HUES64 (cell line): Measurements from ENCODE around the gene PAPPA2.

Experiments
- H3K27ac ChIP-seq: 2 replicates; pipeline ENCODE4 v1.7.0; 2013; ENCODE audit warnings: low read depth, low read length, inconsistent platforms
- H3K27me3 ChIP-seq: 2 replicates; pipeline ENCODE4 v1.6.1; 2013; ENCODE audit warnings: mild to moderate bottlenecking, low read length; ENCODE audit not compliant: insufficient read depth
- H3K36me3 ChIP-seq: 2 replicates; pipeline ENCODE4 v1.6.1; 2013; ENCODE audit warnings: mild to moderate bottlenecking, low read length; ENCODE audit not compliant: insufficient read depth
- H3K4me1 ChIP-seq: 2 replicates; pipeline ENCODE4 v1.6.1; 2013; ENCODE audit warnings: mild to moderate bottlenecking, low read length, moderate library complexity; ENCODE audit not compliant: insufficient read depth
- H3K4me3 ChIP-seq: 2 replicates; pipeline ENCODE4 v1.5.1; 2013; ENCODE audit warnings: mild to moderate bottlenecking, low read length, moderate library complexity
- H3K9ac ChIP-seq: 2 replicates; pipeline ENCODE4 v1.6.1; 2013; ENCODE audit warnings: mild to moderate bottlenecking, low read depth, low read length
- H3K9me3 ChIP-seq: 2 replicates; pipeline ENCODE4 v1.6.1; 2013; ENCODE audit warnings: low read depth, low read length; ENCODE audit not compliant: insufficient read depth
- WGBS: fragments of 150-250, 120-280 bp; methylation state at CpG from one replicate; pipeline ENCODE4 v1.1.7; 2013; ENCODE audit warnings: missing lambda C conversion rate; 5-methylcytosine and 5-hydroxymethylcytosine counted together

The PAPPA2 gene

DNA sequence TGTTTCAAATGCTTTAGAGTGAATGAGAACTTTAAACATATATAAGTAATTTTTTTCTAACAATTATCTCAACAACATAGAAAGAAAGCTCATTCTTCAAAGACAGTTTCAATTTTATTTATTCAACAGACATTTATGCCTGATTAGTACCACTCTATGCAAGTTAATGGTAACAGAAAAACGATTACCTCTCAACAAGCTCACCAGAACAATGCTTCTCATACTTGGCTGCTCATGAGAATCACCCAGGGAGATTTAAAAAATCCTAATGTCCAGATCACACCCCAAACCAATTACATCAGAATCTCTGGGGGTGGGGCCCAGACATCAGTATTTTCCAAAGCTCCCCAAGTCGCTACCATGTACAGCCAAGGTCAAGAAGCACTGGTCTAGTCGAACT lies 312.4 kb downstream of the PAPPA2 start:
- H3K27ac ChIP-seq: no peak overlapping the region
- WGBS: 95% methylated on average over 3 of the region's 3 CpGs

DNA sequence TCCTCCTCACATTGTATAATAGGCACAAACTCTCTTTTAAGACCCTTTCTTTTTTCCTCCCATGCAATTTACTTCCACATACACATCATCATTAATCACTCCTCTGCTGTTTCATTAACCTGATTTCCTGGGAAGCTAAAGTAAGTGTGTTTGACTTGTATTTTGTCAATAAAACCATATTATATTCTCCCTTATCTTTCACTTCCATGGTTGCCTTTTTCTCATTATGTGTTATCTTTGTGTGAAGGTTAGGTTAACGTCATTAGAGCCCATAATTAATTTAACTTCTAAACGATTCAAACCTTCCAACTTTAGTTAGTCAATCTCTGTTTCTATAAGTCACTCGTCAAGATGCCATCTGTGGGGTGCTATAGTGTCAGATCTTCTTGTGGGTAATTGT lies 313.0 kb downstream of the PAPPA2 start:
- 100% methylated on average over 1 of the region's 3 CpGs for WGBS
- Histone ChIP-seq H3K4me1 (no peaks in the 10 kb centered on the region), H3K36me3 (no peaks in the 10 kb centered on the region), H3K27me3 (no peaks in the 10 kb centered on the region), H3K4me3 (no peak overlapping the region), H3K27ac (no peak overlapping the region), H3K9ac (no peak overlapping the region), H3K9me3 (no peaks in the 10 kb centered on the region)

More for the DNA sequence above, 312.4 kb downstream of the PAPPA2 start:
- no peaks in the 10 kb centered on the region for H3K27me3 ChIP-seq
- H3K36me3 ChIP-seq: no peaks in the 10 kb centered on the region
- no peak overlapping the region for H3K9ac ChIP-seq
- H3K4me3 ChIP-seq: no peak overlapping the region
- H3K9me3 ChIP-seq: no peaks in the 10 kb centered on the region
- no peaks in the 10 kb centered on the region for H3K4me1 ChIP-seq

DNA sequence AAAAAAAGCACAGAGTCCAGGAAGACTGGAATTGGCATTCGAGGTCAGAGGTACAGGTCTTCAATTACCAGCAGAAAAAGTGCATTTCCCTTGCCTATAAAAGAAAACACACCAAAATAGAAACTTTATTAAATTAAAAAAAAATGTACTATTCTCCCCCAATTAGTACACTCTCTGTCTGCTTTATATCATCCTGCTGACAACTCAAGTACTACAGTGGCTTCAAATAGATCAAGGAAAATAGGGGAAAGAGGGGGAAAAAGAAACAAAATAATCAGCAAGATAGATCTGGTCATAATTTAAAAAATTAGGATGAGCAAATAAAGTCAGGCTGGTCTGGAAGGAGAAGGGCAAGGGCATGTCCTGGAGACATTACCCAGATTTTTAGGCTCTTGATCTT lies 315.1 kb downstream of the PAPPA2 start:
- no peak overlapping the region for H3K9ac ChIP-seq
- no peak overlapping the region for H3K27ac ChIP-seq
- no peaks in the 10 kb centered on the region for H3K4me1 ChIP-seq
- H3K4me3 ChIP-seq: no peak overlapping the region
- no peaks in the 10 kb centered on the region for H3K9me3 ChIP-seq
- 83% methylated on average over 1 of the region's 1 CpG for WGBS
- H3K27me3 ChIP-seq: no peaks in the 10 kb centered on the region
- no peaks in the 10 kb centered on the region for H3K36me3 ChIP-seq

DNA sequence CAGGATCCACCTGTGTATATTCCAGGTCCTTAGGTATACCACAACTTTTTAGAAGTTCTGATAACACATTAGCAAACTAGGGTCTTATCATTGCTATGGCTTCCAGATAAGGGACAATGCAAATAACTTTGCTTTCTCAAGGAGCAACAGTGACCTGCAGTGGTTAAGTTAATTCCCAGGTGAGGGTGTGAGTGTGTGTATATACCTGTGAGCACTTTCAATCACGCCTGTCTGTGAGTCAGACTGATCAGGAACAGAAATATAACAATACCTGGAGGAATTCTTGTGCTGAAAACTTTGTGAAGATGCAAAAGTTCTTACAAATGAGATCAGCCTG lies 317.0 kb downstream of the PAPPA2 start:
- Histone ChIP-seq H3K9ac (no peak overlapping the region), H3K27ac (no peak overlapping the region), H3K4me3 (no peak overlapping the region), H3K27me3 (no peaks in the 10 kb centered on the region), H3K9me3 (no peaks in the 10 kb centered on the region), H3K4me1 (no peaks in the 10 kb centered on the region), H3K36me3 (no peaks in the 10 kb centered on the region)
- 85% methylated on average over 1 of the region's 1 CpG for WGBS

DNA sequence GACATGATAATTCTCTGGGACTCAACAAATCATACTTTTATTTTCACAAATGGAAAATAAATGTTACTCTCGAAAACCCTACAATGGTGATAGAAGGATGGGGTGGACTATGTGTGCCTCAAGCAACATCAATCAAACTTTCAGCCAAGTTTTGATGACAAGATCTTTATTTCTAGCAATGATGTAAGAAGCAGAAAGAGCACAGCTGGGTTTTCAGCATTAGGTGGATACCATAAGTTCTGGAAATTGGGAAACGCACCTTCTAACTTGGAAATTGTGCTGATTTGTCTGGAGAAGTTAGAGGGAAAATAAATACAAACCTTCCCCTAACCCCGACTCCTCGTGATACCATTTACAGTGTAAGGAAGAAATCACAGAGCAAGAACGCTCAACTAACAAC lies 320.3 kb downstream of the PAPPA2 start:
- Histone ChIP-seq H3K36me3 (no peaks in the 10 kb centered on the region), H3K27ac (no peak overlapping the region), H3K27me3 (no peaks in the 10 kb centered on the region), H3K4me3 (no peak overlapping the region), H3K4me1 (0 out of 2 replicates have a peak, but pooled peaks cover 5% of the 10 kb centered on the region), H3K9me3 (no peaks in the 10 kb centered on the region), H3K9ac (no peak overlapping the region)
- 100% methylated on average over 2 of the region's 5 CpGs for WGBS

DNA sequence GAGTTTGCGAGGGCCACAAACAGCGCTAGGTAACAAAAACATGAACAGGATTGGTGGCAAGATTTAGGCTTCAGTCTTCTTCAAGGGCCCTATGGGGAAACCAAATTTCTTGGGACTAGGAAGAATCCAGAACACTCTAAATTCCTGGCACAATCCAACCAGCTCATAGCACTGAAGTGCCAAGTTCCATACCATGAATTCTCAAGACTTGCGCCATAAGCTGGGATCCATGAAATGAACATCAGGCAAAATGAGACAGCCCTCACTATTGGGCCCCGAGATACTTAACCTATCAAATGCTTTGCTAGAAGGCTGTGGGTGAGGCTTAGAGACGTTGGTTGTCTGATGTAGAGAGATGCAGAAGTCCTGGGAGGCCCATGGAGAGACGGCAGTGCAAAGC lies 322.1 kb downstream of the PAPPA2 start:
- H3K9me3 ChIP-seq: no peaks in the 10 kb centered on the region
- 98% methylated on average over 6 of the region's 6 CpGs for WGBS
- H3K4me1 ChIP-seq: 0 out of 2 replicates have a peak, but pooled peaks cover 5% of the 10 kb centered on the region
- H3K27ac ChIP-seq: no peak overlapping the region
- no peaks in the 10 kb centered on the region for H3K27me3 ChIP-seq
- H3K9ac ChIP-seq: no peak overlapping the region
- no peaks in the 10 kb centered on the region for H3K36me3 ChIP-seq
- no peak overlapping the region for H3K4me3 ChIP-seq

DNA sequence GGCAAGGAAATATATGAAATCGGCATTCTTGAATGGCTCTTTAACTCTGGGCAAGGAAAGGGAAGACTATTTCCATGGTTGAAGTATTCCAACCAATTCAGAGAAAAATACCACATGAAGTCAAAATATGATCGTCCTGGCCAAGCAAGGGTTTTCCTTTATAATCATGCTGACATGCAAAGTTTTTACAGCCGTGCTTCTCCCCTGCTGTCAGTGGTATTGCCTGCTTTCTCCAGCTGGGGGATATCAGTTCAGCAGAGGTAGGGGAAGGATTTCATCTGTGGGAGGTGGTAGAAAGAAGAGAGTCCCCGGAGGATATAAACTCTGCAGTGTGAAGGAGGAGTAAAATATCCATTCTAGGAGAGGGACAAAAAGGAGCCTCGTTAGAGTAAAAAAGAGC lies 322.8 kb downstream of the PAPPA2 start:
- H3K4me3 ChIP-seq: no peak overlapping the region
- WGBS: 73% methylated on average over 5 of the region's 5 CpGs

DNA sequence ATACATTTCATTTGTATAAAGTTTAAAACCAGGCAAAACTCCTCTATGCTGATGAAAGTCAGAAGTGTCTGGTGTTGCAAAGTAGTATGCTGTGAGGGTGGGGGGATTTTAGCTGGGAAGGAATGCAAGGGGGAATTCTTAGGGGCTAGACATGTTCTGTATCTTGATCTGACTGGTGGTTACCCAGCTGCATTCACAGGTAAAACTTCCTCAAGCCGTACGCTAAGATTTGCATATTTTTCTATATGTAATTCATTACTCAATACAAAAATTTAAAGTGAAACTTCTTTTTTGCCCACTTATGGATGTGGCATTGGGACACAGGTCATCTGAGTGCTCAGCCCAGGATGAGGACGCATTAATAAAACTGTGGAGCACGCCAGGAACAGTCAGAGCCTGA lies 323.3 kb downstream of the PAPPA2 start:
- H3K9ac ChIP-seq: no peak overlapping the region
- H3K9me3 ChIP-seq: no peaks in the 10 kb centered on the region
- 0 out of 2 replicates have a peak, but pooled peaks cover 5% of the 10 kb centered on the region for H3K4me1 ChIP-seq
- H3K27me3 ChIP-seq: no peaks in the 10 kb centered on the region
- WGBS: 87% methylated on average over 4 of the region's 4 CpGs
- H3K27ac ChIP-seq: no peak overlapping the region
- H3K36me3 ChIP-seq: no peaks in the 10 kb centered on the region
- no peak overlapping the region for H3K4me3 ChIP-seq

More for the DNA sequence above, 322.8 kb downstream of the PAPPA2 start:
- Histone ChIP-seq H3K27ac (no peak overlapping the region), H3K4me1 (0 out of 2 replicates have a peak, but pooled peaks cover 5% of the 10 kb centered on the region), H3K27me3 (no peaks in the 10 kb centered on the region), H3K36me3 (no peaks in the 10 kb centered on the region), H3K9me3 (no peaks in the 10 kb centered on the region), H3K9ac (no peak overlapping the region)

DNA sequence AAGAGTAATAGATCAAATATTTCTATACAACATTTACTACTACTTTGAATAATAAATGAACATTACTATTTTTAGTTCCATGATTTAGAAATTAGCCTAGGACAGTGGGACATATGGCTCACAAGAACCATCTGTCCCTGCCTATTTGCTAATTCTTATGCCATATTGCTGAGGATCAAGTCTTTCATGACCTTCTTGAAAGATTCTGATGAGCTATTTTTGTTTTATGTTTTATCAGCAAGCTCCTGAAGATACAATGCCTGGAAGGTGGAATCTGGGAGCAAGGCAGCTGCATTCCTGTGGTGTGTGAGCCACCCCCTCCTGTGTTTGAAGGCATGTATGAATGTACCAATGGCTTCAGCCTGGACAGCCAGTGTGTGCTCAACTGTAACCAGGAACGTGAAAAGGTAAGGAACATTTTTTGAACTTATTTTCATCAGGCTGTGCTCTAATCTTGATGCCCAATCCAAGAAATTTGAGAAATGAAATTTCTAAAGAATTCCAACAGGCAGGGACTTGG lies 326.7 kb downstream of the PAPPA2 start:
- 74% methylated on average over 1 of the region's 1 CpG for WGBS
- H3K4me1 ChIP-seq: 0 out of 2 replicates have a peak, but pooled peaks cover 5% of the 10 kb centered on the region
- H3K4me3 ChIP-seq: no peak overlapping the region
- no peaks in the 10 kb centered on the region for H3K36me3 ChIP-seq
- H3K27ac ChIP-seq: no peak overlapping the region
- H3K9ac ChIP-seq: no peak overlapping the region
- no peaks in the 10 kb centered on the region for H3K9me3 ChIP-seq
- H3K27me3 ChIP-seq: no peaks in the 10 kb centered on the region

DNA sequence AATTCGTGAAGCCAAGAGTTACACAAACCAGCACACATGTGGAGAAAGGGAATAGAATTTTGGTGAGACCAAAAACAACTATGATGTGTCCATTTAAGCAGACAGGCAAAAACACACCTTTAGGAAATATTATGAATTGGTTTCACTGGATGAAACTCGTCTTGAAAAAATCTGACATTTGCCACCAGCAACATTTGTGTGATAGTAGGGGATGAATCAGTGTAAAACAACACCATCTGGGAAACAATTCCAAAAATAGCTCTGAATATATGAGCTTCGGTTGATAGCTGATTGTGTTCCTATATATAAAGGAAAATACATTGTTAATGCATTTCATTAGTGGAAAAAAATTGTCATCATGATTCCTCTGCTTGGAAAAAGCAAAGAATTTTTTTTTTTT lies 327.8 kb downstream of the PAPPA2 start:
- no peaks in the 10 kb centered on the region for H3K36me3 ChIP-seq
- no peak overlapping the region for H3K4me3 ChIP-seq
- no peak overlapping the region for H3K9ac ChIP-seq
- no peak overlapping the region for H3K27ac ChIP-seq
- H3K9me3 ChIP-seq: no peaks in the 10 kb centered on the region
- H3K4me1 ChIP-seq: peaks cover 10% of the 10 kb centered on the region; the same call in 1 of the 2 replicates
- 100% methylated on average over 2 of the region's 3 CpGs for WGBS
- H3K27me3 ChIP-seq: no peaks in the 10 kb centered on the region

DNA sequence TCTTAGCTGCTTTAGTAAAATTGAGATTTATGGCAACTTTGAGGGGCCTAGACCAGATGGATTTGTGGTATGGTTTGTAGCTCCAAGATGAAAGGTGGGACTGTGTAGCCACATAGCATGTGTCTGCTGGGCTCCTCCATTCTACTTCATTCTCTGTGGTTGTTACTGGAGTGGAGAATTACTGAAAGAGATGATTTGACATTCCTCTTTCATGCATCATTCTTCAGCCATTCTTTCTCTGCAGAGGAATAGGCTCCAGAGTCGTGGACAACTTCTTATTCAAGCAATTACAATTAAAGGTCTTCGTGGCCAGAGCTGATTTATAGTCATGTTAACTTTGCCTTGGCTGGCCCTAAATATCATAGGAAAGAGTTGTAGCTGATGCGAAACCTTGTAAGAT lies 328.9 kb downstream of the PAPPA2 start:
- WGBS: 93% methylated on average over 3 of the region's 3 CpGs
- no peaks in the 10 kb centered on the region for H3K27me3 ChIP-seq

DNA sequence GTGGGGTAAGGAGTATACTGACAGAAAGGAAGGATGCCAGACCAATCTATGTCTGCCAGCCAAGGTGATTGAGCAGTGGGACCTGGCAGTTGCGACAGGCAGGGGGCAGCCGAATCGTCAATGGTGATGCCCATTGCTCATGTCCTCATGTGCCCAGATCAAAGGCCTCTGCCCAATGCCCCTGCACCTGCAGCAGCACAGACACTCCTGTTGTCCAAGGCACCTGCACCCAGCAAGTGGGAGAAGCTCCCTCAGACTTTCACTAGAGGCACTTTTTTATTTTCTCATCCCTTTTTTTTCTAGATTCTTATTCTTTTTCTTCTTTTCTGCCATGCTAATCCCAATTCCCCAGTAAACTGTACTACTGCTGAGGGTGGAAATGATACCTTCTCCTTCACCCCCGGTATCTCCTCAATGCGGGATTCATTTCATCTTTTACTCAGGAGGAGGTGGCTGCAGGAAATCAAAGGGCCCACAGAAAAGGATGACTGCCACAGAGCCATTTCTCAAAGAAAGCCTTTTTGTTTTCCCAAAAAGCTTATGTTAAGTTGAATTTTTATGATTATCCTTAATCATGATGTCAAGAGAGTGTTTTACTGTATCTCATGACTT lies 332.0 kb downstream of the PAPPA2 start:
- WGBS: 79% methylated on average over 5 of the region's 5 CpGs
- Histone ChIP-seq H3K27ac (no peak overlapping the region), H3K9me3 (no peaks in the 10 kb centered on the region), H3K4me1 (peaks cover 8% of the 10 kb centered on the region; the same call in 1 of the 2 replicates), H3K9ac (no peak overlapping the region), H3K4me3 (no peak overlapping the region), H3K27me3 (no peaks in the 10 kb centered on the region), H3K36me3 (no peaks in the 10 kb centered on the region)

More for the DNA sequence above, 328.9 kb downstream of the PAPPA2 start:
- H3K4me3 ChIP-seq: no peak overlapping the region
- H3K4me1 ChIP-seq: peaks cover 8% of the 10 kb centered on the region; the same call in 1 of the 2 replicates
- no peaks in the 10 kb centered on the region for H3K9me3 ChIP-seq
- H3K36me3 ChIP-seq: no peaks in the 10 kb centered on the region
- no peak overlapping the region for H3K9ac ChIP-seq
- no peak overlapping the region for H3K27ac ChIP-seq
